SU-DHL-6 (cell line): ENCODE results near the gene USH1C.

Experiments used
- EZH2phosphoT487 ChIP-seq: fragments of 200-600 bp; sonication (generic), shearing (Covaris generic); conservative IDR thresholded peaks from 2 replicates; pipeline ENCODE4 v1.6.1; 2018; ENCODE audit warnings: mild to moderate bottlenecking, antibody characterized with exemption, low read length, moderate library complexity, mixed read lengths
- TF ChIP-seq, protein P1 (sequence below): fragments of 200-600 bp; sonication (generic); IDR thresholded peaks from one replicate; pipeline ENCODE4 v1.5.1; 2017; ENCODE audit warnings: antibody characterized with exemption, mild to moderate bottlenecking, low read length, moderate library complexity; ENCODE audit not compliant: insufficient read depth, poor library complexity, severe bottlenecking

- no peak for TF ChIP-seq EZH2phosphoT487
- TF ChIP-seq, protein P1, sequence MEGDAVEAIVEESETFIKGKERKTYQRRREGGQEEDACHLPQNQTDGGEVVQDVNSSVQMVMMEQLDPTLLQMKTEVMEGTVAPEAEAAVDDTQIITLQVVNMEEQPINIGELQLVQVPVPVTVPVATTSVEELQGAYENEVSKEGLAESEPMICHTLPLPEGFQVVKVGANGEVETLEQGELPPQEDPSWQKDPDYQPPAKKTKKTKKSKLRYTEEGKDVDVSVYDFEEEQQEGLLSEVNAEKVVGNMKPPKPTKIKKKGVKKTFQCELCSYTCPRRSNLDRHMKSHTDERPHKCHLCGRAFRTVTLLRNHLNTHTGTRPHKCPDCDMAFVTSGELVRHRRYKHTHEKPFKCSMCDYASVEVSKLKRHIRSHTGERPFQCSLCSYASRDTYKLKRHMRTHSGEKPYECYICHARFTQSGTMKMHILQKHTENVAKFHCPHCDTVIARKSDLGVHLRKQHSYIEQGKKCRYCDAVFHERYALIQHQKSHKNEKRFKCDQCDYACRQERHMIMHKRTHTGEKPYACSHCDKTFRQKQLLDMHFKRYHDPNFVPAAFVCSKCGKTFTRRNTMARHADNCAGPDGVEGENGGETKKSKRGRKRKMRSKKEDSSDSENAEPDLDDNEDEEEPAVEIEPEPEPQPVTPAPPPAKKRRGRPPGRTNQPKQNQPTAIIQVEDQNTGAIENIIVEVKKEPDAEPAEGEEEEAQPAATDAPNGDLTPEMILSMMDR, result no peak
Measured at GRCh38 chr11:17473071-17473744, 71.0 kb downstream of the USH1C start.
